K562 (cell line): ENCODE measurements around the gene TENT4B. TPM values are rescaled to one million over a fixed set of nuclear protein-coding genes. Genes with fewer than 3 reads are reported as not detected.
A peak's percentile ranks its signal among the peaks of the same experiment; 100 is the strongest.

Experiments used
- ATAC-seq: fragments of 200-7000 bp; cut with Tn5 transposase; 3 replicates; pipeline ENCODE4 v1.9.1; 2020; ENCODE audit warnings: moderate library complexity
- BruUV-seq: library from RNA; stranded (reverse); fragments of 400-500 nt; replicated peaks from 2 replicates; lab custom pipeline; 2021; lab: Mats Ljungman, UMichigan
- CTCF ChIA-PET: fragments of 300-600 bp; formaldehyde crosslinking; extraction: SDS; loops from one replicate; lab custom pipeline; 2021; ENCODE audit warnings: low intra/inter-chr PET ratio; lab: Yijun Ruan, JAX
- POLR2A ChIA-PET: fragments of 300-600, 350-650 bp; sonication (Branson Sonifier 250); formaldehyde crosslinking; extraction: SDS; loops from one replicate; lab custom pipeline; 2021; ENCODE audit warnings: antibody characterized with exemption, inconsistent platforms; lab: Yijun Ruan, JAX
- DNase-seq, 4 experiments: peaks; one replicate each; pipeline versions ENCODE4 v3.0.0 to v3.0.0-alpha.2; 2011 to 2018; ENCODE audit warnings: low spot score in 3 of 4, mixed read lengths in 3 of 4; ENCODE audit errors: extremely low read depth in 1 of 4
- FAIRE-seq: peaks from 2 replicates; lab custom pipeline; 2011; peaks lifted over from hg19 to GRCh38; lab: Jason Lieb, UNC
- H2AFZ ChIP-seq: 2 replicates; pipeline ENCODE4 v1.6.0; 2011; ENCODE audit warnings: low read depth, low read length, control low read depth, inconsistent platforms
- H3K27ac ChIP-seq: fragments of 200-600 bp; 3 replicates; pipeline ENCODE4 v1.8.0; 2011; ENCODE audit warnings: low read depth, mild to moderate bottlenecking, control low read depth, inconsistent platforms, low read length, moderate library complexity, mixed read lengths; ENCODE audit errors: extremely low read depth
- H3K27me3 ChIP-seq, 2 experiments: fragments of 300-600 bp in 1 of 2; 2 replicates in 1 of 2; 3 replicates in 1 of 2; pipeline versions ENCODE4 v1.6.0 to v1.8.0; 2011; ENCODE audit warnings: inconsistent platforms in 2 of 2, low read length in 2 of 2, mild to moderate bottlenecking in 1 of 2, mixed read lengths in 1 of 2, moderate library complexity in 1 of 2; ENCODE audit not compliant: control insufficient read depth in 2 of 2, insufficient read depth in 2 of 2
- H3K36me3 ChIP-seq: fragments of 300-600 bp; 3 replicates; pipeline ENCODE4 v1.8.0; 2011; ENCODE audit warnings: mild to moderate bottlenecking, low read length, inconsistent platforms; ENCODE audit not compliant: control insufficient read depth, insufficient read depth
- H3K4me1 ChIP-seq, 2 experiments: fragments of 200-600 bp in 1 of 2; replicated peaks in 1 of 2; 2 replicates in 1 of 2; 3 replicates in 1 of 2; pipeline versions ENCODE4 v1.5.1 to v1.8.0; 2011; ENCODE audit warnings: inconsistent platforms in 2 of 2, low read length in 2 of 2, mild to moderate bottlenecking in 1 of 2, mixed read lengths in 1 of 2, moderate library complexity in 1 of 2; ENCODE audit not compliant: control insufficient read depth in 2 of 2, insufficient read depth in 2 of 2
- H3K4me2 ChIP-seq: 2 replicates; pipeline ENCODE4 v1.6.1; 2011; ENCODE audit warnings: low read length, control low read depth, inconsistent platforms, mixed read lengths; ENCODE audit not compliant: insufficient read depth
- H3K4me3 ChIP-seq: fragments of 200-600 bp; sonication (generic), shearing (Covaris generic); 2 replicates; pipeline ENCODE4 v1.5.1; 2016; ENCODE audit warnings: control low read depth, inconsistent platforms
- H3K79me2 ChIP-seq: fragments of 200-600 bp; 3 replicates; pipeline ENCODE4 v1.8.0; 2011; ENCODE audit warnings: low read length, inconsistent platforms; ENCODE audit not compliant: control insufficient read depth, insufficient read depth
- H3K9ac ChIP-seq, 2 experiments: 2 replicates each; pipeline versions ENCODE4 v1.6.0 to v1.6.1; 2011; ENCODE audit warnings: low read depth in 2 of 2, low read length in 2 of 2, control low read depth in 1 of 2, inconsistent platforms in 1 of 2, mild to moderate bottlenecking in 1 of 2, mixed read lengths in 1 of 2; ENCODE audit not compliant: insufficient read depth in 1 of 2
- H3K9me1 ChIP-seq: one replicate; pipeline ENCODE4 v1.6.0; 2011; ENCODE audit warnings: inconsistent platforms, mild to moderate bottlenecking, low read length, moderate library complexity; ENCODE audit not compliant: control insufficient read depth, insufficient read depth
- H3K9me3 ChIP-seq: replicated peaks from 2 replicates; pipeline ENCODE4 v1.5.1; 2011; ENCODE audit warnings: low read depth, low read length, inconsistent platforms; ENCODE audit not compliant: control insufficient read depth, insufficient read depth
- H4K20me1 ChIP-seq: replicated peaks from 2 replicates; pipeline ENCODE4 v1.6.1; 2011; ENCODE audit warnings: low read length, inconsistent platforms, mixed read lengths; ENCODE audit not compliant: control insufficient read depth, insufficient read depth
- CHD2 ChIP-seq: IDR thresholded peaks from 2 replicates; pipeline ENCODE4 v1.6.1; 2011; ENCODE audit warnings: low read depth, low read length
- HDAC6 ChIP-seq: IDR thresholded peaks from 2 replicates; pipeline ENCODE4 v1.6.1; 2012; ENCODE audit warnings: low read depth, mild to moderate bottlenecking, control low read depth, inconsistent platforms, low read length, moderate library complexity
- SIN3A ChIP-seq, 2 experiments: fragments of 150-350 bp in 1 of 2; IDR thresholded peaks; 2 replicates each; pipeline ENCODE4 v1.6.1; 2011 to 2016; ENCODE audit warnings: borderline replicate concordance in 2 of 2, low read depth in 2 of 2, low read length in 2 of 2, mild to moderate bottlenecking in 2 of 2, moderate library complexity in 2 of 2; ENCODE audit not compliant: control insufficient read depth in 1 of 2
- SMAD3 ChIP-seq: fragments of 450-650 bp; formaldehyde crosslinking; conservative IDR thresholded peaks from 2 replicates; pipeline ENCODE4 v1.4.0; 2020; ENCODE audit warnings: mild to moderate bottlenecking
- SPI1 ChIP-seq: IDR thresholded peaks from 2 replicates; pipeline ENCODE4 v1.6.1; 2011; ENCODE audit warnings: low read depth, low read length, control low read depth, borderline replicate concordance
- ZBTB7A ChIP-seq: IDR thresholded peaks from 2 replicates; pipeline ENCODE4 v1.6.1; 2011; ENCODE audit warnings: low read depth, mild to moderate bottlenecking, low read length, moderate library complexity, borderline replicate concordance; ENCODE audit not compliant: control insufficient read depth
- WGBS: fragments of 100-300 bp; shearing (Covaris generic); methylation state at CpG from one replicate; pipeline ENCODE4 v1.1.6; 2016; ENCODE audit warnings: low coverage, mixed read lengths; ENCODE audit not compliant: insufficient coverage; ENCODE audit errors: missing lambda C conversion rate; 5-methylcytosine and 5-hydroxymethylcytosine counted together
- in situ Hi-C: fragments of 300-500 bp; cut with MboI; formaldehyde crosslinking; loops from 4 replicates; pipeline ENCODE4 v1.15.0; 2018; ENCODE audit warnings: inconsistent platforms, mixed read lengths
- intact Hi-C: fragments of 100-400 bp; cut with micrococcal nuclease; formaldehyde crosslinking; loops from 2 replicates; pipeline ENCODE4 v1.14.2; 2022
- polyA plus RNA-seq, 8 experiments: library from polyadenylated mRNA; depleted of rRNA in 4 of 8; stranded (reverse) in 5 of 8; unstranded in 3 of 8; fragments of >200 nt; fragmentation: Nextera tagmentation in 2 of 8; fragmentation: Illumina TruSeq in 1 of 8; extraction: Ambion mirVana in 2 of 8; extraction: Trizol in 1 of 8; gene quantifications; 2 replicates each; pipeline versions ENCODE4 v1.2.1 to v1.2.3, GENCODE V29; 2011 to 2014; ENCODE audit warnings: inconsistent platforms in 1 of 8, missing spikeins in 1 of 8
- total RNA-seq, 7 experiments: library from RNA; depleted of rRNA in 6 of 7; stranded (reverse); fragments of >200 nt in 6 of 7; fragmentation: Illumina TruSeq in 2 of 7; extraction: Trizol in 2 of 7; gene quantifications; 2 replicates each; pipeline versions ENCODE4 v1.2.1 to v1.2.3, GENCODE V29; 2011 to 2021; ENCODE audit warnings: low replicate concordance in 1 of 7

TENT4B gene
- total and polyA plus RNA-seq, 9 of the 15 experiments (the other 6 are each of a cell fraction or from before 2014, with no cell fraction given): 5.2 to 8.4 (median 7.0) TPM

DNA sequence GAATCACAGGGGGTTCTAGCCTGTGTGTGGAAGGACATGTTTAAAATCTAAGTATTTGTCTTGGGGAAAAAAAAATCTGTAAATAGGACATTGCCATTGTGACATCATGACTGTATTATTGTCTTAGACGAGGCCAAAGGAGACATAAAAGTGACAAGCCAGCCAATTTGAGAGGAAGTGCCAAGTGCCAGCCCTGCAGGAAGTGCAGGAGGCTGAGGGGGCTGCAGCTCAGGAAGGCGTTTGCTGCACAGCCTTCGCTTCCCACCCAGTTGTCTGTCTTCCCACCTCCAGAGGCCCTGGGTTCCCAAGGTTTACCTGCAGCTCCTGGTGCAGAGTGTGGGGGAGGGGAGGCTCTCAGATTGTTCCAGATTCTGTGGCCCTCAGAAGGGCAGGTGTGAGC lies 114.5 kb downstream of the TENT4B start:
- peak overlapping the region; percentile 54 for H3K4me3 ChIP-seq
- H3K27ac ChIP-seq: peak overlapping the region; percentile 91
- no peak for ATAC-seq
- H3K9me3 ChIP-seq: no peaks in the 10 kb centered on the region
- POLR2A ChIA-PET: interaction anchor here (0.6 to 2.8 kb wide), 3 partner anchors 10 to 18 kb away, joined by 3 to 13 read pairs (median 6); no protein-coding TSS in a partner anchor
- peaks cover 32% of the 10 kb centered on the region; the same call in 2 of the 3 replicates for H3K36me3 ChIP-seq
- DNase-seq: no peak
- TF ChIP-seq SMAD3 (CRISPR knock-in tag) (no peak), SIN3A (IDR thresholded peaks at IDR 0.05; ENCODE audit: borderline replicate concordance in 2 of 2, control insufficient read depth in 1 of 2, low read depth in 2 of 2, low read length in 2 of 2) (0 out of 4 replicates have a peak, but pooled peaks of 1 of the 2 experiments have one; percentile 32), ZBTB7A (no peak), SPI1 (peak; percentile 68; the same call in 1 of the 2 replicates), CHD2 (0 out of 2 replicates have a peak, but pooled peaks have one; percentile 23), HDAC6 (no peak)
- peaks cover 58 to 87% of the 10 kb centered on the region in 2 experiments for H3K4me1 ChIP-seq
- H3K9ac ChIP-seq: peak overlapping the region; percentile 83 to 95
- H4K20me1 ChIP-seq: 0 out of 2 replicates have a peak, but pooled peaks cover 5% of the 10 kb centered on the region
- no peak overlapping the region for H2AFZ ChIP-seq
- no peaks in the 10 kb centered on the region for H3K27me3 ChIP-seq
- WGBS: 0% methylated on average over 2 of the region's 3 CpGs
- FAIRE-seq: no peak
- peak overlapping the region; percentile 84 for H3K4me2 ChIP-seq
- CTCF ChIA-PET: no interaction called here
- intact Hi-C loops (no loop called here), in situ Hi-C loops (loop anchor here (25.0 kb wide), 1 partner anchor 1655 kb away; the partner anchor contains the start of gene N4BP1)
- BruUV-seq: no TSS peak
- H3K79me2 ChIP-seq: peaks cover 100% of the 10 kb centered on the region
- H3K9me1 ChIP-seq: no peaks in the 10 kb centered on the region
